A673 (cell line): Measurements from ENCODE around the gene WIF1.

ENCODE experiments used
- CTCF ChIP-seq: fragments of 300-800, 200-600 bp; sonication (generic); conservative IDR thresholded peaks from 2 replicates; pipeline ENCODE4 v1.5.1; 2017; ENCODE audit warnings: low read depth, mild to moderate bottlenecking, antibody characterized with exemption, low read length, moderate library complexity, mixed read lengths
- EZH2 ChIP-seq: fragments of 200-600 bp; sonication (generic); IDR thresholded peaks from 2 replicates; pipeline ENCODE4 v1.6.1; 2017; ENCODE audit warnings: borderline replicate concordance, low read depth, mild to moderate bottlenecking, mixed read lengths, antibody characterized with exemption, low read length; ENCODE audit not compliant: poor library complexity, severe bottlenecking

- TF ChIP-seq CTCF (no peak), EZH2 (no peak)
Measured at GRCh38 chr12:65084579-65084978, 36.5 kb downstream of the WIF1 start.
